Stimulated activated CD4-positive, alpha-beta T cell treated with anti-CD3 and anti-CD28 coated beads, TNF-alpha, amount 100 ng/mL, for 24 hours (primary cell): ENCODE results near the gene OR52E4.

Source experiments
- DNase-seq, 3 experiments: peaks; one replicate each; pipeline ENCODE4 v3.0.0-alpha.2; 2020; ENCODE audit warnings: low read depth in 3 of 3

Gene OR52E4

GRCh38 chr11:5880329-5880728 is at the start of gene OR52E4:
Gene OR52E4, plus strand, starts transcription at chr11:5880629. Its CDS starts 3,664 bp downstream, at chr11:5884293.
- DNase-seq, result no peak

DNA sequence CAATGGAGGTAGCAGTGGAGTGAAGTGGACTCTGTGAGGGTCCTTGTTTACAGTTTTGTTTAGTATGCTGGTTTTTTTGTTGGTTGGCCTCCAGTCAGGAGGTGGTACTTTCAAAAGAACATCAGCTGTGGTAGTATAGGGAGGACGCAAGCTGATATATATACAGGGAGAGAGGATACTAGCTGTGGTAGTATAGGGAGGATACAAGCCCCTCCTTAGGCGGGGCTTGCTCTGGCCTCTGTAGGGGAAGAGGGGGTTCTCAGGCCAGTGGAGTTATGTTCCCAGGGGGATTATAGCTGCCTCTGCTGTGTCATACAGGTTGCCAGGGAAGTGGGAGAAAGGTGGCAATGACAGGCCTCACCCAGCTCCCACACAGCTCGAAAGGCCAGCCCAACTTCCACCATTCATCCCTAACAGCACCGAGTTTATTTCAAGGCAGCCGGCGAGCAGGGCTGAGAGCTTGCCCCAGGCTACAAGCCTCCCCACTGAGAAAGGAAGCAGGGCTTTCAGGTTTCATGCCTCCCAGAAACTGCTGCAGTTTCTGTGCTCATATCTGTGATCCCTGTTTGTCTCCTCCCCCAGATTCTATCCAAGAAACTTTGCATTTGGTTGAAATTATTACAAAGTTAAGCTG is 49.1 kb upstream of the OR52E4 start:
- DNase-seq, result no peak

GRCh38 chr11:5833446-5833845 is 47.0 kb upstream of the OR52E4 start:
- DNase-seq, result no peak

DNA sequence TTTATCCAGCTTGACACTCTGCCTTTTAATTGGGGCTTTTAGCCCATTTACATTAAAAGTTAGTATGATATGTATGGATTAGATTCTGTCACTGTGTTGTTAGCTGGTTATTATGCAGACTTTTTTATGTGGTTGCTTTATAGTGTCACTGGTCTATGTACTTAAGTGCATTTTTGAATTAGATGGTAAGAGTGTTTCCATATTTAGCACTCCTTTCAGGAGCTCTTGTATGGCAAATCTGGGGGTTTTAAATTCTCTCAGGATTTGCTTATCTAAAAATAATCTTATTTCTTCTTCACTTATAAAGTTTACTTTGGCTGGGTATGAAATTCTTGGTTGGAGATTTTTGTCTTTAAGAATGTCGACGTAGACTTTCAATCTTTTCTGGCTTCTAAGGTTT is 42.7 kb upstream of the OR52E4 start:
- no peak for DNase-seq

DNA sequence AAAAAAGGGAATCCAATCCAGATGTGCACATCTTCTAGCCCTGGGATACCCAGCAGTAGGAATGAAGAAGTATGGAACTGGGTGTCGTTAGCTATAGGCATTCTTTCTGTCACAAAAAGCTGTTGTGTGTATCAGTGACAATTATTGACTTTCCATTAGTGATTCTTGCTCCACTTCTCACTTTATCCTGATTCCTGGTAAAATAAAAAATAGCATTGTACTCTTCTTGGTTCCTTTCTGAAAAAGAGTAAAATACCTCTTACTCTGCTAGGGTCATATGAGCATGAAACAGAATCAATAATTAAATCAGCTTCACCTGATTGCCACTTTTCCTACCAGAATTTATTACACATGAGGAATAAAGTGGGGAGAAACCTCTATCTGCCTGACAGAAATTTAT is 38.6 kb upstream of the OR52E4 start, which contains the start of gene OR52E6:
OR52E6 (minus strand) TSS at position 101 of the 400 bp plus-strand sequence; CDS start at position 101, 0 bp downstream.
- no peak for DNase-seq

DNA sequence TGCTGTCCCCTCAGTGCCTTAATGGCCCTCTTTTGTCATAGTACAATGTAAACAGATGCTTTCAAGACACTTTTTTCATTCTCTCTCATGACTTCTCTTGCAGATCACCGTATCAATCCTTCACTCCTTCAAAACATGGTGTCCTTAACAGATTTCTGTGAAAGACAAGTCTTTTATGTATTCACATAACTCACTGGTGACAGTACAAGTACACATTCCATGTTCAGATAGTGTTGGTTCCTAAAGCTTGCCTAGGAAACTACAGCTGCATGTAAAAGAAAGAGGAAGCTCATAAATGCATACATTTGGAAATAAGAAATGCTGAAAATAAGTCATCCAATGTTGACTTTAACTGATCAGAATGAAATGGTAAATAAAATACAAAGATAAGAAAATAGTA is 33.7 kb upstream of the OR52E4 start:
- DNase-seq, result no peak

GRCh38 chr11:5847711-5848110 is 32.7 kb upstream of the OR52E4 start:
- no peak for DNase-seq

DNA sequence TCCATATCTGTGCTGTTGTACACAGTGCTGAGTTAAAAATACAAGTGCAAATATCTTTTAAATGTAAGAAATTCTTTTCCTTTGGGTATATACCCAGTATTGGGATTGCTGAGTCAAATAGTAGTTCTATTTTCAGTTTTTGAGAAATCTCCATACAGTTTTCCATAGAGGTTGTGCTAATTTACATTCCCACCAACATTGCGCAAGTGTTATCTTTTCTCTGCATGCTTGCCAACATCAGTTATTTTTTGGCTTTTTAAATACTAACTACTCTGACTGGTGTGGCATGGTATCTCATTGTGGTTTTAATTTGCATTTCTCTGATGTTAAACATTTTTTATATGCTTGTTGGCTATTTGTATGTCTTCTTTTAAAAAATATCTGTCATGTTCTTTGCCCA is 29.4 kb upstream of the OR52E4 start:
- DNase-seq, result no peak

- DNase-seq, result no peak
Observed at GRCh38 chr11:5857590-5857989, 22.8 kb upstream of the OR52E4 start, which contains the start of gene OR52E8. Gene OR52E8, minus strand, starts transcription at chr11:5857690. Its CDS starts 0 bp downstream, at chr11:5857690.

DNA sequence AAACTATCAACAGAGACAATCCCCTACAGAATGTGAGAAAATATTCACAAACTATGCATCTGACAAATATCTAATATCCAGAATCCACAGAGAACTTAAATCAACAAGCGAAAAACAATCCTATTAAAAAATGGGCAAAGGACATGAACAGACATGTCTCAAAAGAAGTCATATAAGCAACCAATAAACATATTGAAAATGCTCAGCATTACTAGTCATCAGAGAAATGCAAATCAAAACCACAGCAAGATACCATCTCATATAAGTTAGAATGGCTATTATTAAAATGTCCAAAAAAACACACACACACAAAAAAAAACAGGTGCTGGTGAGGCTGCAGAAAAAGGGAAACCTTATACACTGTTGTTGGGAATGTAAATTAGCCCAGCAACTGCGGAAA is 14.6 kb upstream of the OR52E4 start:
- DNase-seq, result no peak

DNA sequence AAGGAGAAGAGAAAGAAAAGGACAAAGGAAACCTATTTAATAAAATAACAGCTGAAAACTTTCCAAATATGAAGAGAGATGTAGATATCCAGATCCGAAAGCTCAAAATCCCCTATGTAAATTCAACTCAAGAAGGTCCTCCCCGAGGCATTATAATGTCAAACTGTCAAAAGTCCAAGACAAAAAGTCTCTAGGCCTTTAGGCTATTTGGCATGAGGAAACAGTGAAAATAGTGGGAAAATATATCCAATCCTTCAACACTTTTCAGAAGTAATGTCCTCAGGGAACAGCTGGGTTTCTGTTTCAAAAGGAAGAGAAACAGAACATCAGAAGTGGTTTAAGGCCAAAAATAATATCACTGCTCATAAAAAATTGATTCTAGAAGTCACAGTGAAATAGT is 1.9 kb upstream of the OR52E4 start:
- DNase-seq, result no peak

GRCh38 chr11:5881756-5882155 is 1.3 kb downstream of the OR52E4 start:
- no peak for DNase-seq

DNA sequence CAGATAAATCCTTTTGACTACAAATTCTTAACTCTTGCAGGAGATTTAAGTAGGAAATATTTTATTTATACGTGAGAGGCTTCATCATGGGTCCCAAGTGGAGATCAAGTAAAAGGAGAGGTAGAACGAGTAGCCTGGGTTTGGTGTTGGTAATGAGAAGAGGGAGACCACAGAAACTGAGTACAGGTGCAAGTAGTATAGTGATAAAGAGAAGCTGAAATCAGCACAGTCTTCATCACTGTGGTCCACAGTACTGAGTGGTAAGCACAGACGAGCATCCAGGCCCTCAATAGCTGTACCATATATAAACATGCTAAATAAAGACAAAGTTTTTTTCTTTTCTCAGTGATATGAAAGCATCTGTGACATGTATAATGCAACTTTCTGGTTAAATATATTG is 6.7 kb downstream of the OR52E4 start:
- no peak for DNase-seq

DNA sequence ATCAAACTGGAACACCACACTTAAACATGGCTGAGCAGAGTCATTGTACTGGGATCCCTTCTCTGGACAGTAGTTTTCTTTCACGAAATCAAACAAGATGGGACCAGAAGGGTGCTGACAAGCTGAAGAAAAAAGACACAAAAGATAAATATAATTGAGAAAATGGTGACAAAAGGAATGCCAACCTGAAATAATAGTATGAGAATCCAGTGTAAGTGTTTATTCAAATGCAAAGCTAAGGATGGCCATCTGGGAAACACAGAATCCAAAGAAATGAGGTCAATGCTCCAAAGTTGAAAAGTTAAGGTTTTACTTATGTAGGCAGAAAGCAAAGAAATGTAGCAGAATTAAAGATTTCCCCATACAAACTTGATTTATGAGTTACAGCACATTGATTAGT is 7.2 kb downstream of the OR52E4 start:
- no peak for DNase-seq

GRCh38 chr11:5891216-5891800 is 10.9 kb downstream of the OR52E4 start:
- no peak for DNase-seq

DNA sequence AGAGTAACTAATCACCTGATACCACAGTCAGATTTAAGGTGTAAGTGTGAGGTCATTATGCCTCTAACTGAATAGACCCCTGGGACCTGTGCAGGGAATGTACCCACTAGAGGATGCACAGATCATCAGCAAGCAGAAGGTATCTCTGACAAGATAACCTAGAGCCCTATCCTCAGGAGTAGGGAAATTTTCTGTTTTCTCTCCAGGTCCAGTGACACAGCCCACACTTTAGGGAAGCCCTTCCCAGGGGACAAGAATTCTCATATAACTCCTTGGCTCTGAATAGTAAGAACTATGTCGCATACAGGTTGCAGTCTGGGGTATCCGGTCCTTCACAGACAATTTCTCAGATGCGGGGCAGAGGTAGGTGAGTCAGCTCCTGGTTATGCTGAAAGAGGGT is 12.5 kb downstream of the OR52E4 start, which contains the start of gene OR52E5:
OR52E5 (plus strand) TSS at position 301 of the 400 bp plus-strand sequence. CDS start 7,569 bp downstream, outside the sequence.
- DNase-seq, result no peak

DNA sequence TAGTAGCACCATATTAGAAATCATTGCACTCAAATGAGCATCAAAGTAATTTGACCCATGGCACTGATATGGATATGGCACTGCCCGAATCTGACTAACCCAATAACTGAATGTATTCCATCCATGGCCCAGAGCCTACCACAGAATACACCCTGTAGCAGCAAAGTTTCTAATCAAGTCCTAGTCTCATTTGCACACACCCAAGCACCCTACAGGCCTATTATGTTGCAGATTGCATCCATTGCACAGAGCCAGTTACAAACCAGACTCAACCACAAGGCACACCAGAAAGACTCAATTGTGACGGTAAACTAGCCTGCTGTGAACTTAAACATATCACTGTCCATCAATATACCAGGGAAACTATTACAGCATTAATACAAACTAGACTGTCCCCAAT is 19.1 kb downstream of the OR52E4 start:
- DNase-seq, result no peak

GRCh38 chr11:5910540-5910939 is 30.1 kb downstream of the OR52E4 start:
- no peak for DNase-seq

DNA sequence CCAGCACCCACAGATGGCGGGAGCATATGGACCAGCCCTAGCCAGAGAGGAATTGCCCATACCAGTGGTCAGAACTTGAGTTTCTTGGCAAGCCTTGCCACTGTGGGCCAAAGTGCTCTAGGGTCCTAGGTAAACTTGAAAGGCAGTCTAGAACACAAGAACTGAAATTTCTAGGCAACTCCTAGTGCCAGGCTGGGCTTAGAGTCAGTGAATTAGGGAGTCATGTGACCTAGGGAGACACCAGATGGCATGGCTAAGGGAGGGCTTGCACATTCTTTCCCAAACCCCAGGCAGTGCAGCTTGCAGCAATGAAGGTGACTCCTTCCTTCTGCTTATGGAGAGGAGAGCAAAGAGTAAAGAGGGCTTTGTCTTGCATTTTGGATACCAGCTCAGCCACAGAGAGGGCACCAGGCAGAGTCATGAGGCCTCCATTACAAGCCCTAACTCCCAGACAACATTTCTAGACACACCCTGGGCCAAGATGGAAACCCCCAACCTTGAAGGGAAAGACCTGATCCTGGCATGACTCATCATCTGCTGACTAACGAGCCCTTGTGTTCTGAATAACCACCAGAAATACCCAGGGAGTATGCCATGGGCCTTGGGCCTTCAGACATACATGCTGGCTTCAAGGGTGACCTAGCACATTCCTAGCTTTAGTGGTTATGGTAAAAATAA is 42.5 kb downstream of the OR52E4 start:
- peak in 1 of 3 experiments; percentile 2 for DNase-seq

DNA sequence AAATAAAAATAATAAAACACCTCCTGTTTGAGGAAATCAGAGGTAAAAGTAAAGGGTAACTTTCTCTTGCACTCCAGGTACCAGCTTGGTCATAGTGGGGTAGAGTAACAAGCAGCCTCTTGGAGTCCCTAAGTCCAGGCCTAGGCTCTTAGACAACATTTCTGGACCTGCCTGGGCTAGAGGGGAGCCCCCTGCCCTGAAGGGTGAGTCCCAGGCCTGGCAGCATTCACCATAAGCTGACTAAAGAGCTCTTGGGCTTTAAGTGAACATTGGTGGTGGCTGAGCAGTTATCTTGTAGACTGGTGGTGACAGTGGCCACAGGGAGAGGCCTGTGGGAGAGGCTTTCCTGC is 43.0 kb downstream of the OR52E4 start:
- no peak for DNase-seq

DNA sequence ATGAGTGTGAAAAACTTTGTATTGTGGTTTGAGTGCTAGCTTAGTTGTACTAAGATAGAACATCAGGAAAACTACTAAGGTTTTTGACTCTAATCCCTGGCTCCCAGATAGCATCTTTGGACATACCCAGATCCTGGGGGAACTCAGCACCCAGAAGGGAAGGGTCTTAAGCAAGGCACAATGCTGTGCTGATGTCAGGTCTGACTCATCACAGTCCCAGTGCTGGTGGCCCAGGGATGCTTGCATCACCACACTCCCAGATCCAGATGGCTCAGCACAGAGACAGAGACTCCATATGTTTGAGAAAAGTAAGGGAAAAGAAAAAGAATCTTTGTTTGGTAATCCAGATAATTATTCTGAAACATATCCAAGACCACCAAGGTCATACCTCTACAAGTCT is 43.4 kb downstream of the OR52E4 start:
- DNase-seq, result no peak

DNA sequence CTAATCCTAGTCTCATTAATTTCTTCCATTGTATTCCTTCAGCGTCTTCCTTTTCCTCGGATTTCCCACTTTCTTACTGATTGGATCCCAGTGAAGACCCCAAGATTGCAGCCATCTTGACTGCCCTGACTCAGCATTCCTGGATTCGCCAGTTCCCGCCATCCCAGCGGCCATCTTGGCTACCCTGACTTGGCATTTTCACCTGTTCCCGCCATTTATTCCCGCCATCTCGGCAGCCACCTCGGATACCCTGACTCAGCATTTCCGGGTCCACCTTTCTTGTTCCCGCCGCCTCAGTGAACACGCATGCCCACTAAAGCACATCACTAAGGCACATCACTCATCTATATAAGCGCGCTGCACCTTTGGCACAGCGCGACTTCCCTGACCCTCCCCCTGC is 47.8 kb downstream of the OR52E4 start:
- DNase-seq, result no peak

DNA sequence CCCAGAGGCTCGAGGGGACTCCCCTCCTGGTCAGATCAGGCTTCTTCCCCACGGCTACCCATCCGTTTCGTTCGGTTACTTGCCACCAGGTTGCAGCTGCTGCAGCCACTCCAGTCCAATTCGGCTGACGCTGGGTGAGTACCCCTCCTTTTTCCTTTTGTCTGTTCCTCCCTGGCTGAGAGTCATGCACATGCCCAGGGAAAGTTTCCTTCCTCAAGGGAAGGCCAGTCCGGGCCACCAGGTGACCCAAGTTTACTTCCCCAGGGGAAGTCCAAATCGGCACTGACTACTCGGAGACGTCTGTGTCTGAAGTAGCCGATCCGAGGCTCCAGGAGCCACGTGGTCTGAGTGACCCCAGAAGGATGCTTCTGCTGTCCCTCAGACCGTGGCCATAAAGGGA is 48.4 kb downstream of the OR52E4 start:
- DNase-seq, result no peak
